HL-60 (cell line): ENCODE measurements around the gene CIB4.

Experiments used
- POLR2AphosphoS5 ChIP-seq: IDR thresholded peaks from 2 replicates; pipeline ENCODE4 v1.6.1; 2012; ENCODE audit warnings: low read depth
- TF ChIP-seq, protein P1 (sequence below): IDR thresholded peaks from one replicate; pipeline ENCODE4 v1.5.1; 2011; ENCODE audit warnings: low read length, control low read depth, inconsistent platforms; ENCODE audit not compliant: insufficient read depth
- TF ChIP-seq, protein P2 (sequence below): IDR thresholded peaks from 2 replicates; pipeline ENCODE4 v1.6.1; 2012; ENCODE audit warnings: low read depth; ENCODE audit not compliant: insufficient replicate concordance

GRCh38 chr2:26542194-26542455, 99.0 kb downstream of the CIB4 start:
- TF ChIP-seq, protein P1, sequence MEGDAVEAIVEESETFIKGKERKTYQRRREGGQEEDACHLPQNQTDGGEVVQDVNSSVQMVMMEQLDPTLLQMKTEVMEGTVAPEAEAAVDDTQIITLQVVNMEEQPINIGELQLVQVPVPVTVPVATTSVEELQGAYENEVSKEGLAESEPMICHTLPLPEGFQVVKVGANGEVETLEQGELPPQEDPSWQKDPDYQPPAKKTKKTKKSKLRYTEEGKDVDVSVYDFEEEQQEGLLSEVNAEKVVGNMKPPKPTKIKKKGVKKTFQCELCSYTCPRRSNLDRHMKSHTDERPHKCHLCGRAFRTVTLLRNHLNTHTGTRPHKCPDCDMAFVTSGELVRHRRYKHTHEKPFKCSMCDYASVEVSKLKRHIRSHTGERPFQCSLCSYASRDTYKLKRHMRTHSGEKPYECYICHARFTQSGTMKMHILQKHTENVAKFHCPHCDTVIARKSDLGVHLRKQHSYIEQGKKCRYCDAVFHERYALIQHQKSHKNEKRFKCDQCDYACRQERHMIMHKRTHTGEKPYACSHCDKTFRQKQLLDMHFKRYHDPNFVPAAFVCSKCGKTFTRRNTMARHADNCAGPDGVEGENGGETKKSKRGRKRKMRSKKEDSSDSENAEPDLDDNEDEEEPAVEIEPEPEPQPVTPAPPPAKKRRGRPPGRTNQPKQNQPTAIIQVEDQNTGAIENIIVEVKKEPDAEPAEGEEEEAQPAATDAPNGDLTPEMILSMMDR, result no peak
- no peak for TF ChIP-seq POLR2AphosphoS5
- TF ChIP-seq, protein P2, sequence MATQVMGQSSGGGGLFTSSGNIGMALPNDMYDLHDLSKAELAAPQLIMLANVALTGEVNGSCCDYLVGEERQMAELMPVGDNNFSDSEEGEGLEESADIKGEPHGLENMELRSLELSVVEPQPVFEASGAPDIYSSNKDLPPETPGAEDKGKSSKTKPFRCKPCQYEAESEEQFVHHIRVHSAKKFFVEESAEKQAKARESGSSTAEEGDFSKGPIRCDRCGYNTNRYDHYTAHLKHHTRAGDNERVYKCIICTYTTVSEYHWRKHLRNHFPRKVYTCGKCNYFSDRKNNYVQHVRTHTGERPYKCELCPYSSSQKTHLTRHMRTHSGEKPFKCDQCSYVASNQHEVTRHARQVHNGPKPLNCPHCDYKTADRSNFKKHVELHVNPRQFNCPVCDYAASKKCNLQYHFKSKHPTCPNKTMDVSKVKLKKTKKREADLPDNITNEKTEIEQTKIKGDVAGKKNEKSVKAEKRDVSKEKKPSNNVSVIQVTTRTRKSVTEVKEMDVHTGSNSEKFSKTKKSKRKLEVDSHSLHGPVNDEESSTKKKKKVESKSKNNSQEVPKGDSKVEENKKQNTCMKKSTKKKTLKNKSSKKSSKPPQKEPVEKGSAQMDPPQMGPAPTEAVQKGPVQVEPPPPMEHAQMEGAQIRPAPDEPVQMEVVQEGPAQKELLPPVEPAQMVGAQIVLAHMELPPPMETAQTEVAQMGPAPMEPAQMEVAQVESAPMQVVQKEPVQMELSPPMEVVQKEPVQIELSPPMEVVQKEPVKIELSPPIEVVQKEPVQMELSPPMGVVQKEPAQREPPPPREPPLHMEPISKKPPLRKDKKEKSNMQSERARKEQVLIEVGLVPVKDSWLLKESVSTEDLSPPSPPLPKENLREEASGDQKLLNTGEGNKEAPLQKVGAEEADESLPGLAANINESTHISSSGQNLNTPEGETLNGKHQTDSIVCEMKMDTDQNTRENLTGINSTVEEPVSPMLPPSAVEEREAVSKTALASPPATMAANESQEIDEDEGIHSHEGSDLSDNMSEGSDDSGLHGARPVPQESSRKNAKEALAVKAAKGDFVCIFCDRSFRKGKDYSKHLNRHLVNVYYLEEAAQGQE, result no peak
